Ectodermal cell (in vitro differentiated cells): Measurements from ENCODE around the gene LRRC27.

Source experiments
- H3K27ac ChIP-seq: 2 replicates; pipeline ENCODE4 v1.7.0; 2013; ENCODE audit warnings: mild to moderate bottlenecking, low read depth, low read length; ENCODE audit not compliant: insufficient read depth, poor library complexity, severe bottlenecking
- H3K27me3 ChIP-seq: 2 replicates; pipeline ENCODE4 v1.7.0; 2013; ENCODE audit warnings: mild to moderate bottlenecking, low read length; ENCODE audit not compliant: insufficient read depth, control insufficient read depth, poor library complexity, severe bottlenecking
- H3K36me3 ChIP-seq: one replicate; pipeline ENCODE4 v1.7.0; 2013; ENCODE audit warnings: low read length; ENCODE audit not compliant: control insufficient read depth, insufficient read depth
- H3K4me1 ChIP-seq: one replicate; pipeline ENCODE4 v1.7.0; 2013; ENCODE audit warnings: low read length; ENCODE audit not compliant: control insufficient read depth, insufficient read depth
- H3K4me3 ChIP-seq: 2 replicates; pipeline ENCODE4 v1.7.0; 2013; ENCODE audit warnings: low read depth, low read length, control low read depth; ENCODE audit not compliant: insufficient read depth
- H3K9me3 ChIP-seq: 2 replicates; pipeline ENCODE4 v1.7.0; 2013; ENCODE audit warnings: mild to moderate bottlenecking, low read length, moderate library complexity; ENCODE audit not compliant: control insufficient read depth
- WGBS, 2 experiments: methylation state at CpG; one replicate each; pipeline ENCODE4 v1.1.7; 2013; ENCODE audit warnings: missing lambda C conversion rate in 2 of 2; 5-methylcytosine and 5-hydroxymethylcytosine counted together

Gene LRRC27

GRCh38 chr10:132389433-132390169 lies 57.6 kb downstream of the LRRC27 start:
- Histone ChIP-seq H3K4me1 (no peaks in the 10 kb centered on the region), H3K36me3 (no peaks in the 10 kb centered on the region), H3K27ac (no peak overlapping the region), H3K27me3 (peaks cover 4% of the 10 kb centered on the region), H3K4me3 (no peak overlapping the region), H3K9me3 (no peaks in the 10 kb centered on the region)
- 67 to 68% methylated on average over 15 to 16 of the region's 16 CpGs for WGBS, 2 experiments

DNA sequence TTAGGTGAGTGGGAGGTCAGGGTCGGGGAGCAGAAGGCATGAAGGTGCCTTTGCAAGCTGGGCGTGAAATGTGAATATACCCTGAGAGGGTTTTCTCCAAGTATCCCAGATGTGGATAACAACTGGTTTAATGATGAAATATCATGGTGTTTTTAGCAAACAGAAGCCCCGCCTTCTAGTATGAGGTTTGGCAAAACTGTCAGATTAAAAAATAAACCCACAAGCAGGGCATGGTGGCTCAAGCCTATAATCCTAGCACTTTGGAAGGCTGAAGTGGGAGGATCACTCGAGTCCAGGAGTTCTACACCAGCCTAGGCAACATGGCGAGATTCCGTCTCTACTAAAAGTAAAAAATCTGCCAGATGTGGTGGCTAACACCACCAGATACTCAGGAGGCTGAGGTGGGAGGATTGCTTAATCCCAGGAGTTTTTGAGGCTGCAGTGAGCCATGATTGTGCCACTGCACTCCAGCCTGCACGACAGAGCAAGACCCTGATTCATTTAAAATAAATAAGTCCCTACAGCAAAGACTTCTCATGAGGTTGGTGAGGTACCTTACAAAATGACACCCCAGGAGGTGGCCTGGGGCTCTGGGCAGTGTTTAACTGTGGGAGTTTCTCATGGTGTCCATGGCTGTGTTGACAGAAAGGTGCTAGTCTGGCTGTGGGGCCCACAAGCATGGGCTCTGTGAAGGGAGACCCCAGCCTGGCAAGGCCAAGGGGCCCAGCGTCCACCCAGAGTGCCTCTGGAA lies 58.4 kb downstream of the LRRC27 start:
- H3K27me3 ChIP-seq = peaks cover 12% of the 10 kb centered on the region
- no peak overlapping the region for H3K4me3 ChIP-seq
- H3K36me3 ChIP-seq = no peaks in the 10 kb centered on the region
- H3K27ac ChIP-seq = no peak overlapping the region
- H3K9me3 ChIP-seq = no peaks in the 10 kb centered on the region
- WGBS, 2 experiments = 89% methylated on average over 8 of the region's 8 CpGs
- no peaks in the 10 kb centered on the region for H3K4me1 ChIP-seq

GRCh38 chr10:132390921-132391675 lies 59.1 kb downstream of the LRRC27 start:
- WGBS, 2 experiments = 89 to 91% methylated on average over 19 of the region's 19 CpGs
- Histone ChIP-seq H3K27ac (no peak overlapping the region), H3K36me3 (no peaks in the 10 kb centered on the region), H3K27me3 (peaks cover 19% of the 10 kb centered on the region), H3K4me3 (no peak overlapping the region), H3K4me1 (no peaks in the 10 kb centered on the region), H3K9me3 (no peaks in the 10 kb centered on the region)

GRCh38 chr10:132391676-132392020 lies 59.7 kb downstream of the LRRC27 start:
- H3K27ac ChIP-seq = no peak overlapping the region
- H3K4me3 ChIP-seq = no peak overlapping the region
- H3K36me3 ChIP-seq = no peaks in the 10 kb centered on the region
- H3K27me3 ChIP-seq = peaks cover 23% of the 10 kb centered on the region
- no peaks in the 10 kb centered on the region for H3K9me3 ChIP-seq
- no peaks in the 10 kb centered on the region for H3K4me1 ChIP-seq
- WGBS, 2 experiments = 82 to 84% methylated on average over 4 of the region's 4 CpGs

- Histone ChIP-seq H3K27me3 (peaks cover 26% of the 10 kb centered on the region), H3K4me1 (no peaks in the 10 kb centered on the region), H3K27ac (no peak overlapping the region), H3K36me3 (no peaks in the 10 kb centered on the region), H3K4me3 (no peak overlapping the region), H3K9me3 (no peaks in the 10 kb centered on the region)
- WGBS, 2 experiments = 91% methylated on average over 2 of the region's 2 CpGs
Observed at GRCh38 chr10:132392184-132392800, 60.3 kb downstream of the LRRC27 start.

DNA sequence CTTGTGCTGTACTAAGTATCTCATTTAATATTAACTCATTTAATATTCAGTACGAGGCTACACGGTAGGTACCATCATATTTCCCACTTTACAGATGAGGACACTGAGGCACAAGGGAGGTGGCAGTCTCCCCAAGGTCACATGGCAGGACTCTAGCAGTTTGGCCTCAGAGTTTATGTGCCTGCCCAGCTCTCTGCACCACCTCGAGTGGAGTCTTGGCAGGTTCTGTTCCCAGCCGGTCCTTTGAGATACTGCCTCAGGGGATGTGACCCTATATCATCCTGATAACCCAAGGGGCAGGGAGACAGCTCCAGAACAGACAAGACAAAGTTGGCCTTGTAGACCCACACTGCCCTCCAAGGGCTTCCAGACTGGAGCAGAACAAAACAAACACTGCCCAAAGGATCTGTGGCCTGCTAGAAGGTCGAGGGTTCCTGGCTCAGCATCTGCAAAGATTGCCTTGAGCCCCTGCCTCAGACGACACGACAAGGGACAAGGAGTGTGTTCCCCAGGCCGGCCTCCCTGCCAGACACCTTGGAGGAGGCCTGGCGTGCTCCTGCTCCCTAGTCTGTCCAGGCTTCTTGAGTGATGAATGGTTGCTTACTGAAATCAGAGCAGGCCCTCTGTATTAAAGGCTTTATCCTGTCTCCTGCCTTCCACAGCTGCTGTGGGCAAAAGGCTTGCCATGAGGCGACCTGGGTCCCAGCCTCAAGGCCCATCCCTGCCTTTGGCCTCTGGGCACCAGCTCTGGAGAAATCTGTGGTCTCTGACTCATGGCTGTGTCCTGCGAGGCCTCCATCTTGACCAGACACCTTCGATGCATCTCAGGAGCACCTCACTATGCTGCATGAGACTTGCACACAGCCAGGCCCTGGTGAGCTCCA lies 61.1 kb downstream of the LRRC27 start:
- H3K27ac ChIP-seq = no peak overlapping the region
- peaks cover 6% of the 10 kb centered on the region for H3K4me1 ChIP-seq
- WGBS, 2 experiments = 93% methylated on average over 12 of the region's 12 CpGs
- no peak overlapping the region for H3K4me3 ChIP-seq
- H3K9me3 ChIP-seq = no peaks in the 10 kb centered on the region
- peaks cover 33% of the 10 kb centered on the region for H3K27me3 ChIP-seq
- H3K36me3 ChIP-seq = no peaks in the 10 kb centered on the region

DNA sequence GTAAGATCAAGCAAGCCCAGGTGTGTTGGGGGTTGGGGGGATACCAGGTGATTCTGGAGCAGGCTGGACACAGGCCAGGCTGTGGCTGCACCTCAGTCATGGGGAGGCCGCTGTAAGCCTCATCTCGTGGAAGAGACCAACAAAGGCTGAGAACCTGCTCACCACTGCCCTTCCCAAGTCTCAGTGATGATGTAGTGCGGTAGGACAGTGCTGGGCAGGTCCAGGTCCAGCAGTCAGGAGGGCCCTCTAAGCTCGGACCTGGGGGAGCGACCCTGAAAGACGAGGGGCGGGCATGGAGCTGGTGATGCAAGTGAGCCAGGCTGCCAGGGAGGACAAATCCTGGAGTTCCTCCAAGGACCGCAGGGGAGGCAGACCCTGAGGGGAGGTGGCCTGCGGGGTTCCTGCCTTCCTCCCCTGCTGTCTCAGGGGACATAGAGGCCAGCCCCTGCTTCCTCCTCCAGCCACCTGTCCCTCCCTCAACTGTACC lies 61.7 kb downstream of the LRRC27 start:
- Histone ChIP-seq H3K27me3 (peaks cover 40% of the 10 kb centered on the region), H3K4me1 (peaks cover 9% of the 10 kb centered on the region), H3K9me3 (no peaks in the 10 kb centered on the region), H3K4me3 (no peak overlapping the region), H3K27ac (no peak overlapping the region), H3K36me3 (no peaks in the 10 kb centered on the region)
- WGBS, 2 experiments = 94 to 95% methylated on average over 9 of the region's 9 CpGs

DNA sequence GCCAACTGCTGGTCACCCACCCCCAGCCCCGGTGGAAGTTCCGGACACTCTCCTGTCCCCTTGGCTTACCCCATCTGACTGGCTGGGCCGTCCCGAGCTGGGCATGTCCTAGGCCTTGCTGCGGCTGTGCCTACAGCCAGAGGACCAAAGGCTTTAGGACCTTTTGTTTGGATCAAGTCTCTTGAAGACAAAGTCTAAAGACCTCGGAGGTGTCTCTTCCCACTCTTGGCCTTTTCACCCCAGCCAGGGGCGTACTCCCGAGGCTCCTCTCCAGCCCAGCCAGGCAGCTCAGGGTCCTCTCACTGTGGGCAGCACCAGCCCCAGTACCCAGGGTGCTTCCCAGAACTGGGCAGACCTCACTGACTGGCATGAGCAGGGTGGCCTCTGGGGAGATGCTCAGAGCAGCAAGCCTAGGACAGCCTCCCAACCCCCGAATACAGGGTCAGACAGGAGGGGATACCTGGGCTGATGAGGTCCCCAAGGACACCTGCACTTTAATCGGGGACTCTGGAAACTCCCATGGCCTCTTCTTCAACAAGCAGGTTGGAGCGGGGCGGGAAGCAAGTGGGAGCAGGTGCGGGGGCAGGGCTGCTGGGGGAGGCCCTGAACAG lies 62.3 kb downstream of the LRRC27 start:
- Histone ChIP-seq H3K4me1 (peaks cover 9% of the 10 kb centered on the region), H3K36me3 (no peaks in the 10 kb centered on the region), H3K9me3 (no peaks in the 10 kb centered on the region), H3K27me3 (peaks cover 40% of the 10 kb centered on the region), H3K27ac (no peak overlapping the region), H3K4me3 (no peak overlapping the region)
- 91 to 94% methylated on average over 13 of the region's 13 CpGs for WGBS, 2 experiments
